H7 (cell line): ENCODE data around the gene PSORS1C2. TPM values are rescaled to one million over a fixed set of nuclear protein-coding genes. Genes with fewer than 3 reads are reported as not detected.

Experiments used
- DNase-seq: peaks from one replicate; pipeline ENCODE4 v3.0.0; 2012
- H3K27me3 ChIP-seq: 2 replicates; pipeline ENCODE4 v1.6.0; 2011; ENCODE audit warnings: mild to moderate bottlenecking, low read length; ENCODE audit not compliant: control insufficient read depth, insufficient read depth
- H3K36me3 ChIP-seq: replicated peaks from 2 replicates; pipeline ENCODE4 v1.5.1; 2011; ENCODE audit warnings: low read length; ENCODE audit not compliant: control insufficient read depth, insufficient read depth
- H3K4me3 ChIP-seq: 2 replicates; pipeline ENCODE4 v1.5.1; 2011; ENCODE audit warnings: low read depth, mild to moderate bottlenecking, control low read depth, low read length, moderate library complexity; ENCODE audit not compliant: insufficient read depth
- total RNA-seq: library from RNA; depleted of rRNA; stranded (reverse); fragments of >200 nt; shearing (Covaris generic); gene quantifications from 2 replicates; pipeline ENCODE4 v1.2.3, GENCODE V29; 2014

PSORS1C2 gene
- total RNA-seq, 1 experiment from 2014 or later: 0.07 TPM

DNA sequence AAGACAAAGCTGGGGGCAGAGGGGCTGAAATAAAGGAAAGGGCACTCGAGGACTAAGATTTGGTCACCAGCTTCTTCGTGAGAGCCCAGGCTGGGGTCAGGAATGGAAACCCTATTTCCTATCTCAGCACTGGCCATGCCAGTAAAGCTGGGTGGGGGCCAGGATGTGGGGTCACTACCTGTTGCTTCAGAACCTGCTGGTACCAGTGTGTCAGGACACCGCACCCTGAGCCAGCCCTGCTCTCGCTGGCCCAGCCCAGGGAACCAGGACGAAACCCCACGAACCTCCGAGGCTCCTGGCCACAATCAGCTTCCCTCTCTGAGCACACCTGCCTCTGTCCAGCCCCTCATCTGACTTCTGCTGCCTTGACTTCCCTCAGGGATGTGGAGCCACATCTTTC lies 20.7 kb downstream of the PSORS1C2 start:
- H3K27me3 ChIP-seq: no peaks in the 10 kb centered on the region

DNA sequence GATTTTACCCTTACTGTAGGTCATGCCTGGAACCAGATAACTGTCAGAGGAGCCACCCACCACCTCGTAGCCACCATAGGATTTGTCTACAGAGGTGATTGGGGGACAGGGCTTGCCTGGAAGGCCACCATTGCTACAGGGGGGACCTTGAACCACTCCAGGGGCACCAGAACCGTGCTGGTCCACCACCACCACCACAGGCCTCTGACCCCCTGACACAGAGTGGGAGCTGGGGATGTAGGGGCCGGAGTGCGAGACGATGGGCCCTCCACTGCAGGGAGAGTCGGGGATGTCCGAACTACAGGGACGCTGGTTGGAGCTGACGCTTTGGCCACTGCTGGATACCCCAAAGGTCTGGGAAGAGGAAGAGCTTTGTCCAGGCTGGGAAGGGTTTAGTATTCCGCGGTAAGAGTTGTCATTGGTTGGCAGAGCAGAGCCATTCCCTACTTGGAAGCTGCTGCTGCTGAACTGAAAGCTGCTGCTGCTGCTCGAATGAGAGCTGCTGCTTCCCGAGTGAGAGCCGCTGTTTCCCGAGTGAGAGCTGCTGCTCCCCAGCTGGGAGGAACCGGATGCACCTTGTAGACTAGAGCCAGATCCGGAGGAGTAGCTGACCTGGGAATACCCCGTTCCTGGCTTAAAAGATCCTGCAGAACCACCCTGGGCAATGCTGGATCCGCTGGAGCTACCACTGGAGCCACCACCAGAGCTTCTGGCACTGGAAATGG lies 22.0 kb downstream of the PSORS1C2 start:
- Histone ChIP-seq H3K4me3 (no peak overlapping the region), H3K36me3 (no peaks in the 10 kb centered on the region), H3K27me3 (no peaks in the 10 kb centered on the region)
- DNase-seq: no peak

More for the DNA sequence above, 20.7 kb downstream of the PSORS1C2 start:
- Histone ChIP-seq H3K36me3 (no peaks in the 10 kb centered on the region), H3K4me3 (no peak overlapping the region)
- DNase-seq: peak; percentile 24

DNA sequence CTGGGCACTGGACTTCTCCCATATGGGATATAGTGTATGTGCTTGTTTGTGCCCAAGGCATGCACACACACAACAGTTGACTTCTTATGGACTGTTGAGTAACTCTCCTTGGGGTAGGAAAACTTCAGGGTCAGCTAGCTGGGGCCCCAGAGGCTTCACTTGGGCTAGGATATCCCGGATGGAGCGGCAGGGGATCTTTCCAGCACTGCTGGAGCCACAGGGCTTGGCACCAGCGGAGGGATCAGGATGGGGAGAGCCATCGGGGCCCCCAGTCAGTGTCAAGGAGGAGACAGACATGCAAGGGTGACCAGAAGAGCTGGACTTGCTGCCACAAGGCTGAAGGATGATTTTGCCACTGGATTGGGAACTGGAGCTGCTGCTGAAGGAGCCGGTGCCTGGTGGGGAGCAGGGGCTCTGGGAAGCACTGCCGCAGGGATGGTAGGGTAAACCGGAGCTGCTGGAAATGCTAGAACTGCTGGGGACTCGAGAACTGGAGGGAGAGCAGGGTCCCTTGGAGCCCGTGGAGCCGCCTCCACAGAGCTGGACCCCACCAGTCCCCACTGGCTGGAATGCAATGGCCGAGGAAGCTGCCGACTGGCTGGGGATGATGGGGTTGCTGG lies 22.8 kb downstream of the PSORS1C2 start:
- DNase-seq: peak; percentile 23
- H3K4me3 ChIP-seq: no peak overlapping the region
- H3K27me3 ChIP-seq: no peaks in the 10 kb centered on the region
- H3K36me3 ChIP-seq: no peaks in the 10 kb centered on the region

DNA sequence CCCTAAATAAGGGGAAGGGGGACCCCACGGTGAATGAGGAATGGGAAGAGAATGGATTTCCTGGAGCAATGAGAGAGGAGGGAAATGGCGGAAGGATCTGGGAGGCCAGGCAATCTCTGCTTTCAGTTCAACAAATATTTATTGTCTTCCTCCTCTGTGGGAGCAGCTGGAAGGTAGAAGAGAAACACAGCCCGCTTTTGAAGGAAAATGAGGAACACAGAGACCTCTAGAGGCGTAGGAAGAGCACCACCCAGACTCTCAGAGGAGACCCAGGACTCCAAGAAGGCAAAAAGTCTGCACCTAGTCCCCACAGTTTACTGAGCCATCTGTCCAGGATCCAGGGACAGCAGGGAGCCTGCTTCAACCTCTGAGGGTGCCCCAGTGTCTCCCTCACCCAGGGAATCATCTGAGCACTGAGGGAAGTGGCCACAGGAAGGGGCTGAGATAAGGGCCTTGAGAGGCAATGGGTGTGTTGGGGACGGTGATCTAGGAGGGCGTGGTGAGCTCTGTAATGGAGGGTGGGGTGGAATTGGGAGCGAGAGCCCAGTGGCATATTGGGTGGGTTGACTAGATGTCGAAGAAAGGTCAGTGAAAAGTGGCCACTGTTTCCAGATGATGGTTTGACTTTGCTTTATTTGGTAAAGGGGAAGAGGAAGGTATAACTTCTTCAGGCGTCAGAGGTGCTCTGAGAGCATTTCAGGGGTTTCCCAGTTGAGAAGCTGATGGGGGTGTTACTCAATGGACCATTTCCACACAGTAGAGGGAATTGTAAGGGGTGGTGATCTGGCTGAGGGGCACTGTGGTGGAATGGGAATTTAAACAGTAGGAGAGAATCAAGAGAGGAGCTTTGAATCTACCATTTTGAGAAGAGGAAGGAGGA lies 23.7 kb downstream of the PSORS1C2 start:
- H3K27me3 ChIP-seq: peaks cover 2% of the 10 kb centered on the region; the same call in 1 of the 2 replicates
- peak; percentile 61 for DNase-seq
- H3K36me3 ChIP-seq: no peaks in the 10 kb centered on the region
- H3K4me3 ChIP-seq: no peak overlapping the region

DNA sequence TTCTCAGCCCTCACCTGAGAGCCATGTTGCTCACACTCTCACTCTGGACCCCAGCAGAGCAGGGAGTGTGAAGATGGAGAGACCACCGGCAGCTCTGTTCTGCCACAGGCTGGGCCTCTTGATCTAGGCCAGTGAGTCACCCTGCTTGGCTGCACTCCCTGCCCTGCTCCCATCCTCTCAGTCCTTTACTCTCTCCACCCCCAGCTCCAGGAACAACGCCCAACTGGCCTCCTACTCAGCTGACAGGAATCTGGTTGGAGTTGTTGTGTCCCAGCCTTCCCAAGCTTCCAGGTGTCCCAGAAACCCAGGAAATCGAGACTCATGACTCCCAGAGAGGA lies 24.4 kb downstream of the PSORS1C2 start, which contains the start of gene PSORS1C1:
PSORS1C1 (plus strand) TSS at position 260 of the 338 bp plus-strand sequence. CDS start 14,833 bp downstream, outside the sequence.
- Histone ChIP-seq H3K36me3 (no peaks in the 10 kb centered on the region), H3K27me3 (peaks cover 6% of the 10 kb centered on the region; the same call in 1 of the 2 replicates), H3K4me3 (no peak within 1 kb of the TSS)
- DNase-seq: peak; percentile 49

DNA sequence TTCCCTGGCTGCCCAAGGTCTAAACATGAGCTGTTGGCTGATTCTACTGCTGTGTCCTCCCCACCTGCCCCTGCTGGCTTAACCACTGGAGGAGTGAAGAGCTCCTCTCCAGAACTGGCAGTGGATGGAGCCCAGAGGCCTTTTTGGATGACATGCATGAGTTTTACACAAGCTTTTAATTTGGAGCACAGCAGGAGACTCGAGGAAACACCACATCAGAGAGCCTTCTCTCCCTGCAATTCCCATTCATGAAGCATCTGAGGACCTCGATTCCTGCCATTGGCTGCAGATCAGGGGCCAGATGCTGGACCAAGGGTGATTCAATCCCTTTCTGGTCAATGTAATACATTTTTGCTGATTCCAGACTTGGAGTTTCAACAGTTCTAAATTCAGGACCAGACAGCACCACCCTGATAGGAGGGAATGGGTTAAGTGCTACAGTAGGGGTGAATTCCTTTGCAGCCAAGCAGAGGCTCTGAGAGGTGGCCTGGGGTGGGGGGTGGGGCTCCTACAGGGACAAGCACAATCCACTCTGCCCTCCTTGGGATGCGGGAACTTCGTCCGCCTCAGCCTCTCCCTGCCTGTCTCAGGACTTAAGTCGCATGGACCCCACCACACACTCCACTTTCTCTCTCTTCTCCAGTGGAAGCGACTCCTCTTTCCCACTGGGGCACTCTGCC lies 24.9 kb downstream of the PSORS1C2 start:
- Histone ChIP-seq H3K4me3 (no peak overlapping the region), H3K36me3 (no peaks in the 10 kb centered on the region), H3K27me3 (peaks cover 6% of the 10 kb centered on the region; the same call in 1 of the 2 replicates)
- DNase-seq: peak; percentile 61

DNA sequence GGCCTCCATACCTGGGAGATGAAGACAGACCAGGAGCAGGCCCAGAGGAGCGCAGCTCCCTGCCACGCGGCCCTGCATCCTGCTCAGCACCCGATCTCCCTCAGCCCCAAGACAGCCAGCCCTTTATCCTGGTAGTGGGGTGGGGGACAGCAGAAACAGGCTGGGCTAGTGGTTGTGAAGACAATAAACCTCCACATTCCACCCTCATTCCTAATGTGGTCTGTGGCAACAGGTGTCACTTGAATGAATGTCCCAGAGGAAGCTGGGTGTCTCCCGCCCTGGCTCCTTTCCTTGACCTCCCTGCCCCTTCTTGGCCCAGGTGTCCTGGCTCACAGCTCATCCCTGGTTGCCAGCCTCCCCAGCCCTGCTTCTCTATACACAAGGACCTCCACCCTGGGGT lies 26.4 kb downstream of the PSORS1C2 start, which contains the start of gene C6orf15:
C6orf15 (minus strand) TSS at position 98 of the 400 bp plus-strand sequence; CDS start at position 78, 20 bp downstream.
- Histone ChIP-seq H3K36me3 (no peaks in the 10 kb centered on the region), H3K4me3 (no peak within 1 kb of the TSS), H3K27me3 (peaks cover 6% of the 10 kb centered on the region; the same call in 1 of the 2 replicates)
- DNase-seq: peak; percentile 25

DNA sequence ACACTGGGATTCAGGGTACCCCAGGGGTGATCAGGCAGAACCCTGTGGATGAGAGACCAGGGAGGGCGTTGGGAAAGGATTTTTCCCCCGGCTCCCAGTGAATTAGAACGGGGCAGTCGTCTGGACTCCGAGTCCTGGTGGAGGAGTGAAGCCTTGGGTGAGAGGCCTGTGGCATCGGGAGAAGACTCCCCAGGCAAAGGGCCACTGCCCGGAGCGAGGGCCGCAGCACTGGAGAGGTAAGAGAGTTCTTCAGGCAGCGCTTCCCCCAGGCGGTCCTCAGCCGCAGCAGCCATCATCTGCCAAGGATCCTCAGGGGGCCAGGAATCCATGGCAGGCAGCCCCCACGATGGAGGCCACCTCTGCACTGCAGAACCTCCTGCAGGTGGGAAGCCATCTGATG lies 27.2 kb downstream of the PSORS1C2 start:
- DNase-seq: peak; percentile 23
- Histone ChIP-seq H3K36me3 (no peaks in the 10 kb centered on the region), H3K27me3 (peaks cover 6% of the 10 kb centered on the region; the same call in 1 of the 2 replicates), H3K4me3 (no peak overlapping the region)

DNA sequence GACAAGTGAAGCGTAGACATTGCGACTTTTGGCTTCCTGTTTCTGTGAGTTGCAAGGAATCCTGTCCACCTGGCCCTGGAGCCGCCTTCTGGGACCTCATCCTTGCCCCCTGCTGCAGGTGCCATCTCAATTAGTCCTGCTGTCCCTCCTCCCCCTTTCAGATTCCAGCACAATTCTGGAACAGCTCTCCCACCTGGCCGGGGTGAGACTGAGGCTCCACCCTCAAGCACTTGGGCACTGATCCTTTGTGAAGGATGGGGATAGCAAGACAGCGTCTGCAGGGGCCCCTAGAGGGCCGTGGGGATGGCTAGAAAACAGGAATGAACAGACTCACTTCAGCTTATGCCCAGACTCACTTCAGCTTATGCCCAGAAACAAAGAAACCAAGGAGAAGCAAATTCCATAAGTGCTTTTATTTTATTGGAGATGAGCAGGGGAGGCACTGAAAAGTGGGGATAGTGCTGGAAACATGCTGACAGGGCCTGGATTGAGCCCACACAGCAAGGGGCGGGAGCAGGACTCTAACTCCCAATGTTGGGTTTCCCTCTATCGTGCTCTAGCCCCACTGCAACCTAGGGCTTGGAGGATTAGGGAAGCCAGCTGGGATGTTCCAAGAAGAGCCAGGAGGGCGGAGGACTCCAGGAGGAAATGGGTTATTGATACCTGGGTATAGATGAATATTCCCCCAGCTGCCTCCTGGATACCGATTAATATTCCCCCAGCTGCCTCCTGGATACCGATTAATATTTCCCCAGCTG lies 27.9 kb downstream of the PSORS1C2 start:
- peak; percentile 73 for DNase-seq
- Histone ChIP-seq H3K27me3 (peaks cover 6% of the 10 kb centered on the region; the same call in 1 of the 2 replicates), H3K36me3 (no peaks in the 10 kb centered on the region), H3K4me3 (no peak overlapping the region)

DNA sequence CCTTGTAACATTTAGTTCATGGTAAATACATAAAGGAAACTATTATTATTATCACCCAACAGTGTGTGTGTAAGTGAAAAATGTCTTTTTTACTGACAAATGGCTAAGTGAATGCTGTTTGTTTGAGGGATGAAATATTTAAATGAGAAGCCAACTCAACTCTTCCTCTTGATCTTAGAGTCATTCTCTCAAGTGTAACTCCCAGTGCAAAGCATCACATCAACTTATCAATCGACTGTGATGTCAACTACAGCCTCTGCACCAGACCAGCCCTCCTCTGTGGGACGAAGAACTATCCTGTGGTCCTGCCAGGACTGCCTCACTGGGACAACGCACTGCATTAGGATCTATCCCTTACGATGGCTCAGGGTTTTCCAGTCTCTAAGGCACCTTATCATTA lies 31.8 kb downstream of the PSORS1C2 start:
- H3K4me3 ChIP-seq: no peak overlapping the region
- H3K27me3 ChIP-seq: peaks cover 6% of the 10 kb centered on the region; the same call in 1 of the 2 replicates
- no peaks in the 10 kb centered on the region for H3K36me3 ChIP-seq
- DNase-seq: no peak

DNA sequence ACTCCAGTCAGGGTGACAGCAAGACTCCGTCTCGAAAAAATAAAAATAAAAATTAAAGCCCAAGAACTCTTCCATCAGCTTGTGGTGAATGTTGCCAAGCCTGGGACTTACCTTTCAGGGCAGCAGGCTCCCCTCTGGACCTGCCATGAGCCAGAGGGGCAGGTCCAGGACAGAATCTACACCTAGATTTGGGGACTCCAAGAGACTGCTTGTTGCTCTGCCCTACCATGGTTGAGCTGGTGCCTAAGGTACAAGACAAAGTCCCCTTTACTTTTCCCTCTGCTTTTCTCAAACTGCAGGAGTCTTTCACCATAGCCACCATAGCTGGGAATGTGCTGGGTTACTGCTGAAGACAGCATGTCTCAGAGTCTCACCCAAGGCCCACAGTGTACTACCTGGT lies 35.7 kb downstream of the PSORS1C2 start:
- no peaks in the 10 kb centered on the region for H3K27me3 ChIP-seq
- no peaks in the 10 kb centered on the region for H3K36me3 ChIP-seq
- DNase-seq: no peak
- no peak overlapping the region for H3K4me3 ChIP-seq

DNA sequence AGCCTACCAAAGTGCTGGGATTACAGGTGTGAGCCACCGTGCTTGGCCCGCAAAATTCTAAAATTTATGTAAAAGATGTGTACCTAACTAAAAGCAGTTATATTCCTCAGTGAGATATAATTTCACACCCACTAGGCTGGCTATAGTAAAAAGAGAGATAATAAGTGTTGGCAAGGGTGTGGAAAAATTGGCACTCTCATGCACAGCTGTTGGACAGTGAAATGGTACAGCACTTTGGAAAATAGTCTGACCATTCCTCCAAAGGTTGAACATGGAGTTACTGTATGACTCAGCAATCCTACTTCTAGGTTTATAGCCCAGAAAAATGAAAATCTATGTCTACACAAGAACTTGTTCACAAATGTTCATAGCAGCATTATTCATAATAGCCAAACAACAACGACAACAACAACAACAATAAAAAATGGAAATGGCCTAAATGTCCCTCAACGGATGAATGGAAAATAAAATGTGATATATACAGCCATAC lies 40.4 kb downstream of the PSORS1C2 start:
- H3K4me3 ChIP-seq: no peak overlapping the region
- no peak for DNase-seq
- H3K27me3 ChIP-seq: no peaks in the 10 kb centered on the region
- no peaks in the 10 kb centered on the region for H3K36me3 ChIP-seq

DNA sequence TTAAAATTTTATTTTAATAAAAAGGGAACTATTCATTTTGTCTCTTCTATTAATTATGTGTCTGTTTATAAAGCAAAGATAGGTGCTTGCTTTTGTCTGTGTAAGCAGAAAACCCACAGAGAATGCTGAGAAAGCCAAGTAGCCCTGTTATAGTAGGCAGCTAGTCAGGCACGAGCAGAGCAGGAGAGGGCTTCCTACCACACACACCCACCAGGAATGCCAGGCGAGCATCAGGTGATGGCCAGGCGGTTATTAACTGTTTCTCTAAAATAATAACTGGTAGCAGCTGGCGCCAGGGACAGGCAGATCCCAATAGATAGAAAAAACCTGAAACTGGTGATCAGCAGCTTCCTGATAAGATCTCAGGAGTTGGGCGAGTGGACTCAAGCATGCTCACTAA lies 42.2 kb downstream of the PSORS1C2 start:
- no peak for DNase-seq
- H3K36me3 ChIP-seq: no peaks in the 10 kb centered on the region
- H3K4me3 ChIP-seq: no peak overlapping the region
- H3K27me3 ChIP-seq: no peaks in the 10 kb centered on the region
